HUES64 (cell line): ENCODE data around the gene TROAP.
"Not testable (repeated sequence)": the region's sequence is repeated elsewhere in the genome, so short reads cannot be mapped to it uniquely, and the experiment has no call there.

Experiments used
- H3K27ac ChIP-seq: 2 replicates; pipeline ENCODE4 v1.7.0; 2013; ENCODE audit warnings: low read depth, low read length, inconsistent platforms
- H3K27me3 ChIP-seq: 2 replicates; pipeline ENCODE4 v1.6.1; 2013; ENCODE audit warnings: mild to moderate bottlenecking, low read length; ENCODE audit not compliant: insufficient read depth
- H3K36me3 ChIP-seq: 2 replicates; pipeline ENCODE4 v1.6.1; 2013; ENCODE audit warnings: mild to moderate bottlenecking, low read length; ENCODE audit not compliant: insufficient read depth
- H3K4me1 ChIP-seq: 2 replicates; pipeline ENCODE4 v1.6.1; 2013; ENCODE audit warnings: mild to moderate bottlenecking, low read length, moderate library complexity; ENCODE audit not compliant: insufficient read depth
- H3K4me3 ChIP-seq: 2 replicates; pipeline ENCODE4 v1.5.1; 2013; ENCODE audit warnings: mild to moderate bottlenecking, low read length, moderate library complexity
- H3K9ac ChIP-seq: 2 replicates; pipeline ENCODE4 v1.6.1; 2013; ENCODE audit warnings: mild to moderate bottlenecking, low read depth, low read length
- H3K9me3 ChIP-seq: 2 replicates; pipeline ENCODE4 v1.6.1; 2013; ENCODE audit warnings: low read depth, low read length; ENCODE audit not compliant: insufficient read depth
- WGBS: fragments of 150-250, 120-280 bp; methylation state at CpG from one replicate; pipeline ENCODE4 v1.1.7; 2013; ENCODE audit warnings: missing lambda C conversion rate; 5-methylcytosine and 5-hydroxymethylcytosine counted together

TROAP gene

DNA sequence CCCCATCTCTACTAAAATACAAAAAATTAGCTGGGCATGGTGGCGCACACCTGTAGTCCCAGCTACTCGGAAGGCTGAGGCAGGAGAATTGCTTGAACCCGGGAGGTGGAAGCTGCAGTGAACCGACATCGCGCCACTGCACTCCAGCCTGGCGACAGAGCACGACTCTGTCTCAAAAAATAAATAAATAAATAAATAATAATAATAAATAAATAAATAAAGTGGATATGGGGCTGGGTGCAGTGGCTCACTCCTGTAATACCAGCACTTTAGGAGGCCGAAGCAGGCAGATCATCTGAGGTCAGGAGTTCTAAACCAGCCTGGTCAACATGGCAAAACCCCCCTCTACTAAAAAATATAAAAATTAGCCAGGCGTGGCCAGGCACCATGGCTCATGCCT, 5.9 kb upstream of the TROAP start:
- not testable (repeated sequence) for H3K9me3 ChIP-seq, H3K36me3 ChIP-seq, H3K4me1 ChIP-seq, H3K4me3 ChIP-seq, H3K27ac ChIP-seq, H3K27me3 ChIP-seq, H3K9ac ChIP-seq
- WGBS = 97% methylated on average over 8 of the region's 10 CpGs

DNA sequence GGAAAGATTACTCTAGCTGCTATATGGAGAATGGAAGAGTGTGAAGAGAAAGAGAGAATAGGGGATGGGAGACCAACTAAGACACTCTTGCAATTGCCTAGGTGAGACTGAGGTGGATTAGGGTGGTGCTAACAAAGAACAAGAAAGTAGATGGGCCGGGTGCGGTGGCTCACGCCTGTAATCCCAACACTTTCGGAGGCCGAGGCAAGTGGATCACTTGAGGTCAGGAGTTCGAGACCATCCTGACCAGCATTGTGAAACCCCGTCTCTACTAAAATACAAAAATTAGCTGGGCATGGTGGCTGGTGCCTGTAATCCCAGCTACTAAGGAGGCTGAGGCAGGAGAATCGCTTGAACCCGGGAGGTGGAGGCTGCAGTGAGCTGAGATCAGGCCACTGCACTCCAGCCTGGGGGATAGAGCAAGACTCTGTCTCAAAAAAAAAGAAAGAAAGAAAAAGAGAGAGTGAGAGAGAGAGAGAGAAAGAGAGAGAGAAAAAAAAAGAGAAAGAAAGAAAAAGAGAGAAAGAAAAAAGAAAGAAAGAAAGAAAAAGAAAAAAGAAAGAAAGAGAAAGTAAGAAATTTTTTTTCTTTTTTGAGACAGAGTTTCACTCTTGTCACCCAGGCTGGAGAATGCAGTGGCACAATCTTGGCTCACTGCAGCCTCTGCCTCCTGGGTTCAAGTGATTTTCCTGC, 2.5 kb upstream of the TROAP start:
- not testable (repeated sequence) for H3K27ac ChIP-seq, H3K4me3 ChIP-seq
- 92% methylated on average over 9 of the region's 9 CpGs for WGBS

DNA sequence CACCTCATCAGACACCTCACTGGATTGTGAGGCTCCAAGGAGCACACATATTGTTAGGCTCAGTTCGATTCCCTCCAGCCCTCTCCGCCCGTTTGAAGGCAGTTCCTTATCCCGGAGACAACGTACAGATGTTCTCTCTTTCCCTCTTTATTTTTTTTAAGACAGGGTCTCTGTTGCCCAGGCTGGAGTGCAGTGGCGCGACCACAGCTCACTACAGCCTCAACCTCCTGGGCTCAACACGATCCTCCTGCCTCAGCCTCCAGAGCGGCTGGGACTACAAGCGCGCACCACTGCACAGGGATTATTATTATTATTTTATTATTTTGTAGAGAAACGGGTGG, 718 bp upstream of the TROAP start:
- no peaks in the 10 kb centered on the region for H3K9me3 ChIP-seq
- H3K27ac ChIP-seq = peak overlapping the region; percentile 52; the same call in 1 of the 2 replicates
- H3K9ac ChIP-seq = peak overlapping the region; percentile 82
- peaks cover 8% of the 10 kb centered on the region; the same call in 1 of the 2 replicates for H3K27me3 ChIP-seq
- 26% methylated on average over 10 of the region's 12 CpGs for WGBS
- peak overlapping the region; percentile 89 for H3K4me3 ChIP-seq
- H3K4me1 ChIP-seq = peaks cover 6% of the 10 kb centered on the region; the same call in 1 of the 2 replicates
- H3K36me3 ChIP-seq = peaks cover 28% of the 10 kb centered on the region

More for the DNA sequence above, 2.5 kb upstream of the TROAP start:
- not testable (repeated sequence) for H3K27me3 ChIP-seq, H3K9me3 ChIP-seq, H3K9ac ChIP-seq, H3K4me1 ChIP-seq
- H3K36me3 ChIP-seq = peaks cover 10% of the 10 kb centered on the region

DNA sequence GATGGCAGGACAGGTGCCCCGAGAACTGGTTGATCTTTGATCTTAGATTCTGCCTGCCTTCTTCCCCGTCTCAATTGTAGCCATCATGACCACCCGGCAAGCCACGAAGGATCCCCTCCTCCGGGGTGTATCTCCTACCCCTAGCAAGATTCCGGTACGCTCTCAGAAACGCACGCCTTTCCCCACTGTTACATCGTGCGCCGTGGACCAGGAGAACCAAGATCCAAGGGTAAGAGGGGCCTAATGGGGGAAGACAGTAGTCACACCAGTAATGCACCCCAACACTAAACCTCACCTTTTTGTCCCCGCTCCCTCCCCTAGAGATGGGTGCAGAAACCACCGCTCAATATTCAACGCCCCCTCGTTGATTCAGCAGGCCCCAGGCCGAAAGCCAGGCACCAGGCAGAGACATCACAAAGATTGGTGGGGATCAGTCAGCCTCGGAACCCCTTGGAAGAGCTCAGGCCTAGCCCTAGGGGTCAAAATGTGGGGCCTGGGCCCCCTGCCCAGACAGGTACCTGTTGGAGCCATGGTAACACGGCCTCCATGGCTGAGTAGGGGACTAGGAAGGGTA, 556 bp downstream of the TROAP start:
- Histone ChIP-seq H3K4me3 (peak overlapping the region; percentile 89), H3K36me3 (peaks cover 34% of the 10 kb centered on the region), H3K27ac (peak overlapping the region; percentile 49; the same call in 1 of the 2 replicates), H3K9me3 (no peaks in the 10 kb centered on the region), H3K4me1 (peaks cover 6% of the 10 kb centered on the region; the same call in 1 of the 2 replicates), H3K27me3 (peaks cover 7% of the 10 kb centered on the region; the same call in 1 of the 2 replicates), H3K9ac (peak overlapping the region; percentile 90)
- 16% methylated on average over 17 of the region's 19 CpGs for WGBS

DNA sequence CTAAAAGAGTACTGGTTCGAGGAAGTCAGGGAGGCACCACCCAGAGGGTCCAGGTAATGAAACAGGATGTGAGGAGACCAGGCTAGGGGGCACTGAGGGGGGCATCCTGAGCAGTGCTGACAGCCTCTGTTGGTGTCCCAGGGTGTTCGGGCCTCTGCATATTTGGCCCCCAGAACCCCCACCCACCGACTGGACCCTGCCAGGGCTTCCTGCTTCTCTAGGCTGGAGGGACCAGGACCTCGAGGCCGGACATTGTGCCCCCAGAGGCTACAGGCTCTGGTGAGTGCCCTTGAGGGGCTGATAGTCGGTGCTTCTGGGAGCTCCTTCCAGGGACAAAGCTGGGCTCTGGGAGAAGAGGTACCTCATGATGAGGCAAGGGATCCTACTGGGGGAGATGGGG, 2.6 kb downstream of the TROAP start:
- no peak overlapping the region for H3K9ac ChIP-seq
- peaks cover 48% of the 10 kb centered on the region for H3K36me3 ChIP-seq
- H3K4me3 ChIP-seq = no peak overlapping the region

DNA sequence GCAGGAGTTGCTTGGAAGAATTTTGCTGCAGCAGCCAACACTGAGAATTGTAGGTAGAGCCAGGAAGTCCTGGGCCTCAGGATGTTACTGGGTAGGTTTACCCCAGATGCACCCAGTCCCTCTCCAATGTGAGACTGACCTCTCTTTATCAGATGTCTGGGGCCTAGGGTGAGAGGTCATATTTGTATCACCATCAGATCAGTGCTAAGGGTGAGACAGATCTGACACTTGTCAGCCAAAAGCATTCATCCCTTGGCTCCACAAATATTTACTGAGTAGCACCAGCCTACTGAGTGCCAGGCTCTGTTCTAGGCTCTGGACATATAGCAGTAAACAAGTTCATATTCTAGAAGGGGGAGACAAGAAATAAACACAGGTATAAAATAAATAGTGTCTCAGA, 4.3 kb downstream of the TROAP start:
- no peak overlapping the region for H3K9ac ChIP-seq
- H3K9me3 ChIP-seq = no peaks in the 10 kb centered on the region
- no peak overlapping the region for H3K27ac ChIP-seq
- H3K36me3 ChIP-seq = peaks cover 48% of the 10 kb centered on the region
- 0 out of 2 replicates have a peak, but pooled peaks cover under 1% of the 10 kb centered on the region for H3K4me1 ChIP-seq
- H3K27me3 ChIP-seq = peaks cover 7% of the 10 kb centered on the region
- no peak overlapping the region for H3K4me3 ChIP-seq

More for the DNA sequence above, 2.6 kb downstream of the TROAP start:
- Histone ChIP-seq H3K27ac (no peak overlapping the region), H3K9me3 (no peaks in the 10 kb centered on the region), H3K27me3 (no peaks in the 10 kb centered on the region), H3K4me1 (peaks cover 6% of the 10 kb centered on the region; the same call in 1 of the 2 replicates)
- WGBS = 94% methylated on average over 6 of the region's 6 CpGs

DNA sequence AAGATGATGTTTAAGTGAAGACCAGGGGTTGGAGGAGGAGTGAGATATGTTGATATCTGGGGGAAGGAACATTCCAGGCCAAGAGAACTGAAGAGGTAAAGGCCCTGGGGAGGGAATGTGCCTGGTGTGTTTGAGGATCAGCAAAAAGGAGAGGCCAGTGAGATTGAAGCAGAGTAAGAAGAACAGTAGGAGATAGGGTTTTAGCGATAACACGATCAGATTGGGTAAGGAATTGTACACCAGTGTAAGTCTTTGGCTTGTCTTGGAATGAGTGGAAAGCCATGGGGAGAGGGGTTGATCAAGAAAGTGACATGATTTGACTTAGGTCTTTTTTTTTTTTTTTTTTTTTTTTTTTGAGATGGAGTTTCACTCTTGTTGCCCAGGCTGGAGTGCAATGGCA, 4.8 kb downstream of the TROAP start:
- no peak overlapping the region for H3K4me3 ChIP-seq
- H3K9me3 ChIP-seq = no peaks in the 10 kb centered on the region
- peaks cover 13% of the 10 kb centered on the region for H3K27me3 ChIP-seq
- no peaks in the 10 kb centered on the region for H3K4me1 ChIP-seq
- no peak overlapping the region for H3K9ac ChIP-seq
- 92% methylated on average over 2 of the region's 2 CpGs for WGBS
- H3K27ac ChIP-seq = no peak overlapping the region
- H3K36me3 ChIP-seq = peaks cover 48% of the 10 kb centered on the region

DNA sequence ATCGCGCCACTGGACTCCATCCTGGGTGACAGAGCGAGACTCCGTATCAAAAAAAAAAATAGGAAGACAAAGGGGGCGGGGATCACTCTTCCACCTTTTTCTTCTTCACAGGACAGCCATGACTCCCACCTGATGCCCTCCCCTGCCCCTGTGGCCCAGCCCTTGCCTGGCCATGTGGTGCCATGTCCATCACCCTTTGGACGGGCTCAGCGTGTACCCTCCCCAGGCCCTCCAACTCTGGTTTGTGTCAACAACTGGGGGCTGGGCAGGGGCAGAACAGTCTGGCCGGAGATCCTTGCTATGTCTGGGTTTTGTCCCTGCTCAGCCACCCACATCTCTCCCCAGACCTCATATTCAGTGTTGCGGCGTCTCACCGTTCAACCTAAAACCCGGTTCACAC, 5.8 kb downstream of the TROAP start:
- Histone ChIP-seq H3K27me3 (peaks cover 22% of the 10 kb centered on the region), H3K36me3 (peaks cover 48% of the 10 kb centered on the region), H3K4me3 (no peak overlapping the region), H3K27ac (no peak overlapping the region), H3K4me1 (no peaks in the 10 kb centered on the region), H3K9ac (no peak overlapping the region), H3K9me3 (no peaks in the 10 kb centered on the region)
- 97% methylated on average over 12 of the region's 12 CpGs for WGBS

DNA sequence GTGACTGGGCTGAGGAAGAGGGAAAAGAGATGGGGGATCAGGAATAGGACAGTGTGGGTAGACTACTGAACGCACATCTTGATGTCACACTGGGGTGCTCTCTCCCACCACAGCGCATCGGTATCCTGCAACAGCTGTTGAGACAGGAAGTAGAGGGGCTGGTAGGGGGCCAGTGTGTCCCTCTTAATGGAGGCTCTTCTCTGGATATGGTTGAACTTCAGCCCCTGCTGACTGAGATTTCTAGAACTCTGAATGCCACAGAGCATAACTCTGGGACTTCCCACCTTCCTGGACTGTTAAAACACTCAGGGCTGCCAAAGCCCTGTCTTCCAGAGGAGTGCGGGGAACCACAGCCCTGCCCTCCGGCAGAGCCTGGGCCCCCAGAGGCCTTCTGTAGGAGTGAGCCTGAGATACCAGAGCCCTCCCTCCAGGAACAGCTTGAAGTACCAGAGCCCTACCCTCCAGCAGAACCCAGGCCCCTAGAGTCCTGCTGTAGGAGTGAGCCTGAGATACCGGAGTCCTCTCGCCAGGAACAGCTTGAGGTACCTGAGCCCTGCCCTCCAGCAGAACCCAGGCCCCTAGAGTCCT, 7.1 kb downstream of the TROAP start:
- Histone ChIP-seq H3K9ac (no peak overlapping the region), H3K4me1 (no peaks in the 10 kb centered on the region), H3K27ac (no peak overlapping the region), H3K27me3 (peaks cover 35% of the 10 kb centered on the region), H3K9me3 (no peaks in the 10 kb centered on the region), H3K4me3 (no peak overlapping the region), H3K36me3 (peaks cover 42% of the 10 kb centered on the region)
- WGBS = 97% methylated on average over 7 of the region's 7 CpGs

DNA sequence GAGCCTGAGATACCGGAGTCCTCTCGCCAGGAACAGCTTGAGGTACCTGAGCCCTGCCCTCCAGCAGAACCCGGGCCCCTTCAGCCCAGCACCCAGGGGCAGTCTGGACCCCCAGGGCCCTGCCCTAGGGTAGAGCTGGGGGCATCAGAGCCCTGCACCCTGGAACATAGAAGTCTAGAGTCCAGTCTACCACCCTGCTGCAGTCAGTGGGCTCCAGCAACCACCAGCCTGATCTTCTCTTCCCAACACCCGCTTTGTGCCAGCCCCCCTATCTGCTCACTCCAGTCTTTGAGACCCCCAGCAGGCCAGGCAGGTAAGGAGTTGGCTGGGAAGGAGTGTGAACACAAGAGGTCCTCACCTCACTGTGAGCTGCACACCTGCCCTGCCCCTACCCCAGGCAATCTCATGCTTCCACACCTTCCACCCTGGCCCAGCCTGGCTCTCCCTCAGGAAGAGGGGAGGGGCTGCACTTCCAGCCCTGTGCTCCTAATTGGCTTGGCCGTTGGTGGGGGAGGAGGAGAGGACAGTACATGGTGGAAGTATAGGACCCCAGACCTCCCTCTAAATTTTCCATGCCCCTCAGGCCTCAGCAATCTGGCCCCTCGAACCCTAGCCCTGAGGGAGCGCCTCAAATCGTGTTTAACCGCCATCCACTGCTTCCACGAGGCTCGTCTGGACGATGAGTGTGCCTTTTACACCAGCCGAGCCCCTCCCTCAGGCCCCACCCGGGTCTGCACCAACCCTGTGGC, 7.8 kb downstream of the TROAP start:
- no peak overlapping the region for H3K27ac ChIP-seq
- no peaks in the 10 kb centered on the region for H3K4me1 ChIP-seq
- WGBS = 87% methylated on average over 13 of the region's 14 CpGs
- H3K9ac ChIP-seq = no peak overlapping the region
- H3K36me3 ChIP-seq = peaks cover 35% of the 10 kb centered on the region
- no peak overlapping the region for H3K4me3 ChIP-seq
- H3K27me3 ChIP-seq = peaks cover 42% of the 10 kb centered on the region
- H3K9me3 ChIP-seq = no peaks in the 10 kb centered on the region
